Activated CD4-positive, alpha-beta T cell treated with anti-CD3 and anti-CD28 coated beads, Interleukin-2, amount 50 U/mL, for 16 hours (primary cell): Measurements from ENCODE around the gene NKIRAS1.

Source experiments
- DNase-seq: peaks from one replicate; pipeline ENCODE4 v3.0.0-alpha.2; 2020

The NKIRAS1 gene

DNA sequence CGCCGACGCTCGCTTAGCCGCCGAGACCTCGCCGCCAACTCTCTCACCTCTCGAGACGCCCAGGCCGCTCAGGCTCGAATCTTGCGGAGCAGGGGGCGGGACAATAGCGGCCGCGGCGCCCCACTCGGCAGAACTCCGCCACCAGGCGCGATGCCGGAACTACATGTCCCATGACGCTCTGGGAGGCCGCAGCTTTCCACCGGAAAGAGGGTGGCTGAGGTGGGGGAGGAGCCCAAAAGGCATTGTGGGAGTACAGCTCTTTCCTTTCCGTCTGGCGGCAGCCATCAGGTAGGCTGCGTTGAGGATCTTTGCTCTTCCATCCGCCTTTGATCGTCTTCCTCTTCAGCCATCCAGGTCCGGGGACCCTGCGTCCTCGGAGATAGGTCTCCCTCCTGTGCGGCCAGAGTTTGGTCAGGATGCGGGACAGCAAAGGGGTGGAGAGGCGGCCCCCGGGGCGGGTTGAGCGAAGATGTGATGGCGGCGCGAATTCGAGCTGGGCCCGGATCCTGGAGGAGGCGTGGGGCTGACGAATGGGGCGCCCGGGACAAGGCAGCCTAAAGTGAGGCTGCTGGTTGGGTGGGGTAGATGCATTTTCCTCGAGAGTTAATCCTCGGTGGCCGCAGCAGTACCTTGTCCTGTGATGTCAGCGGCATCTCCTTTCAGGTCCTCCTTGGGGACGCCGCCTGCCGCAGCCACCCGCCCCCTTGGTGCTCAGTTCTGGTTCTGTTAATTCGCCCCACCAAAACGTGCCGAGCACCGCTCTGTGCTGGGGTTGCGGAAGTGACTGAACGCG lies at the start of gene NKIRAS1, which contains the start of gene RPL15:
Gene NKIRAS1 (minus strand): TSS at position 105 of the 793 bp plus-strand sequence. CDS start 6,086 bp downstream, outside the sequence.
Gene RPL15 (plus strand): TSS at position 247 of the 793 bp plus-strand sequence. CDS start 728 bp downstream, outside the sequence.
- DNase-seq, result peak; percentile 98

DNA sequence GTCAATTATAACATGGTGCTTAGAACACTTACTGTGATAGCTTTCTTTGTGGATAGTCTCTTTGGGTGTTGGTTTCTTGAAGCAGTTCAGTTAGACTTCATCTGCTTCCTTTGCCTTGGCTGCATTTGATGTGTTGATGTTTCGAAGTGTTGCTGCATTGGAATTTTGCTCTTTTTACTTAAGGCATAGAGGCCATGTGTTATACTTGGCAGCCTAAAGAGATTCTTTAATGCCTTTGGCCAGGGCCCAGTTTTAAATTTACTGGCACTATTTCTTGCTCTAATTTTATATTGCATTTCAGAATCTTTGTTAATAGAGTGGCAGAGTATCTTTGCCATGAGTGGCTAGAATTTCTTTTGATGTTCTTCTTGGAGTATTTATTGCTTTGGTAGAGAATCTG lies 49.5 kb upstream of the NKIRAS1 start:
- no peak for DNase-seq

DNA sequence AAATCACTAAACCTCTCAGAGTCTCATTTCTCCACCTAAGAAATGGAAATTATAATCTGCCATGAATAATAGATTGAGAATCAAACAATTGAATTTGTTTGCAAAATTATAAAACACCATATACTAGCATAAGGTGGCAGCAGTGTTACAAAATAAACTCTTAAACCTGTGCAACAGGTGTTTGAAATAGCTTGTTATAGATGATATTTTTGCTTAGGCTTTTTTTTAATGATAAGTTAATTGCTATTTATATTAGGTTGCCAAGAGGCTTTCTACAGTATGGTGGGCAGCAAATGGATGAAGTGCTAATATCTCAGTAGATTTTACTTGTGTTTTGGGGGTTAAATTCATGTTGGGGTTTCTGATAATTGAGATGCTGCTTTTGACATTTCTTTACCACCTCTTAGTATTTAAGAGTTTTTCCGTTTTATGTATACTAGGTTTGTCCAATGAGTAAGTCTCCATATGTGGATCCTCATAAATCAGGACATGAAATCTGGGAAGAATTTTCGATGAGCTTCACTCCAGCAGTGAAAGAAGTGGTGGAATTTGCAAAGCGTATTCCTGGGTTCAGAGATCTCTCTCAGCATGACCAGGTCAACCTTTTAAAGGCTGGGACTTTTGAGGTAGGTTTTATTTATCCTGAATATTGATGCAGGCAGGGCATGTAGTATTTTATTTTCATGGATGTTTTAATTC lies 47.9 kb upstream of the NKIRAS1 start:
- no peak for DNase-seq

DNA sequence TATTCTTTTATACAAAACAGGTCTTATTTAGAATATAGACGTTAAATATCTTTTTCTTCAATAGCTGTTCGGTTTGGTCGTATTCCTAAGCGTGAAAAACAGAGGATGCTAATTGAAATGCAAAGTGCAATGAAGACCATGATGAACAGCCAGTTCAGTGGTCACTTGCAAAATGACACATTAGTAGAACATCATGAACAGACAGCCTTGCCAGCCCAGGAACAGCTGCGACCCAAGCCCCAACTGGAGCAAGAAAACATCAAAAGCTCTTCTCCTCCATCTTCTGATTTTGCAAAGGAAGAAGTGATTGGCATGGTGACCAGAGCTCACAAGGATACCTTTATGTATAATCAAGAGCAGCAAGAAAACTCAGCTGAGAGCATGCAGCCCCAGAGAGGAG lies 45.1 kb upstream of the NKIRAS1 start:
- DNase-seq, result no peak

DNA sequence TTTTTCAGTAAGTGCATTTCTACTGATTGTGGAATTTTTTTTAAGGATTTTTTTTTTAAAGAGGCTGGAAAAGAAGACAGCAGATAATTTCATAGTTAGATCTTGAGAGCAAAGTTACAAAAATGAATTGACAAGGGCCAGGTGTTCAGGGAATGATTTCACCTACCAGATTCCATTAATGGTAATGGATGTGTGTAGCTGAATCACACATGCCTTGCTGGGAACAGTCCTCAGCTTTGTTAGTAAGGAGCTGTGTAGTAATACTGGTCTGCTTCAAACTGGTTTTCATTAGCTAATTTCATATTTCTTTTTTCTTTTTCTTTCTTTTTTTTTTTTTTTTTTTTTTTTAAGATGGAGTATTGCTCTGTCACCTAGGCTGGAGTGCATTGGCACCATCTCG lies 44.3 kb upstream of the NKIRAS1 start:
- no peak for DNase-seq

DNA sequence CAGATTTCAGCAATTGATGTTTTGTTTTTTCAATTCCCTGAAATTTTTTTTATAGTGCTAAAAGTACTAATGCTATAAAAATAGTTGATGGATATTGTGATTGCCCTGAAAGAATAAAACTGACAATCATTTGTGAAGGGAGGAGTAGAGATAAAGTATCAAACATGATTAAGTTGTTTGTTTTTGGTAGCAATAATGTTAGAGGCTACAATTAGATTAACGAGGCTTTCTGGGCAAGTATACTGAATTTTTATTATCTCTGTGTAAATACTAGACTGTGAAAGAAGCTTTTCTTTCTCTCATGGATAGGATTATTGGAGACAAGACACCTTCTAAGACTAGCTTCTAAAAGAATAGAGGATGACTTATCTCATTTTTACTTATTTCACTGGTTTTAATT lies 43.9 kb upstream of the NKIRAS1 start:
- no peak for DNase-seq

DNA sequence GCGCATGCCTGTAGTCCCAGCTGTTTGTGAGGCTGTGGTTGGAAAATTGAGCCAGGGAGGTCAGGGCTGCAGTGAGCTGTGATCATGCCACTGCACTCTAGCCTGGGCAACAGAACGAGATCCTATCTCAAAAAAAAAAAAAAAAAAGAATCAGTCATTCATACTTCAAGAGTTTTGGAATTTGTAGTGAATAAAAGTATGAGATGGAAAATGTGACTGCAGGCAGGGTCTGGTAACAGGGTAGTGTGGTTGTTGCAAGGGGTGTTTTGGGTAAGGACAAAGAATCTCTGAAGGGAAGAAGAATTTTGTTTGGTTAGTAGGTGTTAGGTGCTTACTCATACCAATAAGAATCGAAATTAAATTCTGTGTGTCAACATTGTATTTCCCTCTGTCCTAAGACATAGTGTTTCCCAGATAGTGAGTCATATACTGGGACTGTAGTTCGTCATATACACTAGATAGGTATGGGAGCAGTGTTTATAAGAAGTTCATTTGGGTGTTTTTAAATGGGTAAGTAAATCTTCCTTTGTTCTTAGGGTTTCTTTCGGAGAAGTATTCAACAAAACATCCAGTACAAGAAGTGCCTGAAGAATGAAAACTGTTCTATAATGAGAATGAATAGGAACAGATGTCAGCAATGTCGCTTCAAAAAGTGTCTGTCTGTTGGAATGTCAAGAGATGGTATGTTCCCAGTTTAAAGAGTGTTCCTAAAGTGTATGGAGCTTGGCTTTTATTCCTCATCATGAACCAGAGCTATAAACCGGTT lies 42.5 kb upstream of the NKIRAS1 start:
- DNase-seq, result peak; percentile 70

DNA sequence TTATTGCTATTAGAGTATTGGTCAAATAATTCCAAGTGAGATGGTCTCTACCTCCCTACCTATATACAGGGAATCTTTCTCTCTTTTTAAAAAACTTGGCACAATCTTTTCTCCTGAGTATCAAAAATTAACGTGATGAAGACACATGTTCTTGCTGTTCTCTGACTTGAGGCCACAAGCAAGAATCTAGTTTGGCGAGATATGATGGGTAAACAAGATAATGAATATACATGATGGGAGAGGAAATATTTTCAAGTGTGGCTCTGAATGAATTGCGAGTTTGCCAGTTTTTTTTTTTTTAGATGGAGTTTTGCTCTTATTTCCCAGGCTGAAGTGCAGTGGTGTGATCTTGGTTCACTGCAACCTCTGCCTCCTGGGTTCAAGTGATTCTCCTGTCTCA lies 39.9 kb upstream of the NKIRAS1 start:
- DNase-seq, result no peak

DNA sequence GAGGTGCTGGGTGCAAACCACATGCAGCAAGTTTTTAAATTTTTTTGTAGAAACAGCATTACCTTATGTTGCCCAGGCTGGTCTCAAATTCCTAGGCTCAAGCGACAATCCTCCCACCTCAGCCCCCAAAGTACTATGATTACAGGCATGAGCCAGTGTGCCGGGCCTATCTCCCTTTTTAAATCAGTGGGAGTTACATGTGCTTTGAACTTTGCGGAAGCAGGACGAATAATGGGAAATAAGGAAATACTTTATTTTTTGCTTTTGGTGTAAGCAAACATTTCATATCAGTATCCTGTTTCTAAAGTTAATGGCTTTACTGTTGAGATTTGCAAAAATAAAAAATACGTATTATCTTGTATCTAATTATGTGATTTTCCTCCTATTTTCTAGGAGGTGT lies 37.4 kb upstream of the NKIRAS1 start:
- no peak for DNase-seq

DNA sequence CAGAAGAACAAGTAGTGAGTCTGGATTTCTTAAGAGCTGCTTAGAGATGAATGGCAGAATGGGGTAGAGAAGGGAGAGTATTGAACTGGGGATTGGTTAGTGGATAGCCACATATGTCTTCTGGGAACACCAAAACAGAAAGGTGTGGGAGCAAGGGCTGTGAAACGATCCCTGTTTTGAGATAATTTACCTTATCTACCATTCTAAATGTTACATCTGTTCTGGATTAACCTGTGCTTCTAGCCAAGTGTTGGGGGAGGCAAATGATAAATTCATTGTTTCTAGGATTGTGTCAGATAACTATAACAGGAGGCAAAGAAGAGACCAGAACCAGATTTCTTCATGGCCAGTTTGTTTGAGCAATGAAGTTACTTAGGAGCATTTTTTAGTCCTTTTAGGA lies 36.7 kb upstream of the NKIRAS1 start:
- no peak for DNase-seq

DNA sequence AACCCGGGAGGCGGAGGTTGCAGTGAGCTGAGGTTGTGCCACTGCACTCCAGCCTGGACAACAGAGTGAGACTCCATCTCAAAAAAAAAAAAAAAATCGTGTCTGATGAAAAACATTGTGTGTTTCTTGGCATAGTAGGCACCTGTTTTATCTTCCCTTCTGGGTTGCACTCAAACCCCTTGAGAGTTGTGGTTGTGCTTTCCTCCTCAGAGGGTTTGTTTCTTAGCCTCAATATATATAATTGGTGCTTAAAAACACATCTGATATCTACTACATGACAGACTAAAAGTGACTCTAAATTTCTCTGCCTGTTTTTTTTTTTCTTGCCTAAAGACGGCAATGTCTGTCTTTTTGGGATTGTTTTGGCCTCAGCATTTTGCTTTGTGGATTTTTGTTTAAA lies 35.9 kb upstream of the NKIRAS1 start:
- no peak for DNase-seq

DNA sequence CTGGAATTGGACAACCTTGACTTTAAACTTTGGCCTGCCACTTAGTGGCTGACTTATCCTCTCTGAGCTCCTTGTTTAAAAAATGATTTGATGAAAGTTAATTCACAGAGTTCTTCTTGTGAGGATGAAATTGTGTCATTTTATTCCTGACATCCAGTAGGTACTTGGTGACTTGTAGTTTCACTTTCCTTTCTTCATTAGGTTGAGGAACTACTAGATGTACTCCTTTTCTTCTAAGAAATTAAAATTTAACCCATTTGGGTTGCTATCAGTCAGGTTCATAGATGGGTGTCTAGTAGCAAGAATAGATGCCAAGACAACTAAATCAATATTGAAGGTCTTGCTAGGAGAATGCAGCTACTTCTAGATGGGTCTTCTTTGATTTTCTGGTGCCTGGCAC lies 33.5 kb upstream of the NKIRAS1 start:
- DNase-seq, result no peak

DNA sequence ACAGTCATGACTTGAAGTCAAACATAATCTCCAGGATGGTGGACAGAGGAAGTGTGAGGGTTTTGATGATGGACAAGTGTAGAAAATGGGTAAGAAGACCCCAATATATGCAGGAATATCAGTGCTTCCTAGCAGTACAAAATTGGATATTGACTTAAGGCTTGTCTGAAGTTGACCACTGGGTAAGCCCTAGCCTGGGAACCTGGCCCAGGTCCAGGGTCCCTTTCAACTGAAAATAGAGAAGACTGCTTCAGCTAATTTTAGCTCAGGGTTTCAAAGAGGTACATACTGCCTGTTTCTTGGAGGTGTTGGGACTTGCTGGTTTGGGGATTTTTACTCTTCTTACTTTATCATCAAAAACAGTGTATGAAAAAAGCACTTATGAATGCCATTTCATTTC lies 33.0 kb upstream of the NKIRAS1 start:
- no peak for DNase-seq

DNA sequence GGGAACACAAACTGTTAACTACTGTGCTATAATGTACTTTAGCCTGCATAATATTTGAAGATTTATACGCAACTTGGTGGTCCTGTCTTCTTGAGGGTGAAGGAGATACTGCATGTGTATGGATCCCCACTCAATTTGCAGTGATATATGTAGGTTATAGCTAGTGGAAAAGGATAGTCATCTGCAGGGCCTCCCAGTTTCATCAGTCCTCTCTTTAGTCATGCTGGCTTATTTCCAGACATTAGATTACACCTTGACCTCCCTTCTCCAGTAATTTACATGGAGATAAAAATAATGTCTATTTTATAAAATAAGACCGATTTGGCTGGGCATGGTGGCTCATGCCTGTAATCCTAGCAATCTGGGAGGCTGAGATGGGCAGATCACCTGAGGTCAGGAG lies 32.0 kb upstream of the NKIRAS1 start:
- DNase-seq, result no peak

DNA sequence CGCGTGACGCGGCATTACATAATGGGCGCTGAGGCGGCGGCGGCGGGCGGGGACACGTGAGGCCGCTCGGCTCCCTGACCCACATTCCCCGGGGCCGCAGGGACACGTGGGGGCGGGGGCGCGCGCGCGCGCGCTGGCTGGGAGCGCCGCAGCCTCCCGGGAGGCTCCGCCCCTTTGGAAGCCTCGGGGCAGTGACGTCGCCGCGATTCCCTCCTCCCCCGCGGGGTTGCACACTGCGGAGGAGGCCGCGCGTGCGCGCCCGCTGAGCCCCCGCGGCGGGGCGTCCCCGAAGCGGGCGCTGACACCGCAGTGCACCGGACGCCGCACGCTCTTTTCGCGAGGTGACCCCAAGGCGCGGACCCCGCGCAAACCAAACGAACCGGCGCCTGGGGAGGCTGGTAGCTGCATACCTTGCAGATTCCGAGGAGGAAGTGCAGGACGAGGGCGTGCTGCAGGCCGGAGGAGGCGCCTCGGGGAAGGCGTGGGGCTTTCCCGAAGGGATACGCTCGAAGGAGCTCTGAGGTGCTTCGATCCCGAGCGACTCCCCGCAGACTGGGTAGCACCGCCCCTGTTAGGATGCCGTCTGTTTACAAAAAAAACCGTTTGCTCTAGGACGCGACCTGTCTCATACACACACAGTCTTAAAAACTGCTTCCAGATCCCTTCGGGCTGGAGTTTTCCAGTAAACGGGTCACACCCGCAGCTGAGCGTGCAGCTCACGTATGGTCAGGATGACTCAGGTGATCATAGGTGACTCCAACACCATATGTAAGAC lies 29.3 kb upstream of the NKIRAS1 start:
- peak; percentile 96 for DNase-seq

DNA sequence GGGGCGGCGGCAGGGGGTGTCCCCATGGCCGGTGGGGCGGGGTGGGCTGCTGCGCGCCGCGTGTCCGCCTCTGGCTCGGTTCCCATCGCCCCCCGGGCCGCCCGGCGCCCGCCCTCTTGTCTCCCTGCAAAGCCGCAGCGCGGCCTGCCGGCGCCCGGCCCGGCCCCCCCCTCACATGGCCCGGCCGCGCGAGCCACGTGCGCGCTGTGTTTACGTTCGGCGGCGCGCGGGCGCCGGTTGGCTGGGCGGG lies 28.8 kb upstream of the NKIRAS1 start:
- no peak for DNase-seq

DNA sequence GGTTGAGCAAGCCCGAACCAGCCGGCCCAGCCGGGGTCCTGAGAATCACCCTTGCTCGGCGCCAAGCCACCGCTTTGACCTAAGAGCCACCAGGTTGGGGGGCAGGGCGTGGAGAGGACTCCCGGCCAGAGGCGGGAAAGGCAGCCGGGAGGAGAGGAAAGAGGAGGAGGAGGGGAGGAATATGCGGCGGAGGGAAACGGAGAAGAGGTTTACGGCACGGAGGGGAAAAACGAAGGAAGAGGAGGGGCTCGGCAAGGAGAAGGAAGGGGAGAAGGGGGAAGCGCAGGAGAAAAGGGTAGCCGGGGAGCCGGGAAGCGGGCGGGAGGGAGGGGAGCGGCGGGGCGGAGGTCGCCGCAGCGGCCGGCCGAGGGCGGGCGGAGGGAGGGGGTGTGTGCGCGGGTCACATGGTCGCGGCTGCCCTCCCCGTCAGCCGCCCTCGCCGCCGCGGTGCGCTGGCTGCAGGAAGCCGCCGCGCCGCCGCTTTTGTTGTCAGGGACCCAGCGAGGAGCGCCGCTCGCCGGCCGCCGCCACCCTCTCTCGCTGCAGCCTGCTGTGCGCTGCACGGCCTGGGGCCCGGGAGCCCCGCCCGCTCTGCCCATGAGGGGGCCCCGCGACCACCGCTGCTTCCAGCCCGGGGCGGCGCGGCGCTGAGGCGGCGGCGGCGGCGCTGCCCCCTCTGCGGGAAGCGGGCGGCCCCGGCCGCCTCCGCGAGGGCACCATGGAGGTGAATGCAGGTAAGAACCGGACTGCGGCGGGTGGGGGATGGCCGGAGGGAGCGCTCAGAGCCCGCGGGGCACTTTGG lies 28.3 kb upstream of the NKIRAS1 start, which contains the start of gene NR1D2:
Gene NR1D2 (plus strand): TSS at position 426 of the 802 bp plus-strand sequence. CDS start 293 bp downstream, at position 719.
- DNase-seq, result peak; percentile 76

DNA sequence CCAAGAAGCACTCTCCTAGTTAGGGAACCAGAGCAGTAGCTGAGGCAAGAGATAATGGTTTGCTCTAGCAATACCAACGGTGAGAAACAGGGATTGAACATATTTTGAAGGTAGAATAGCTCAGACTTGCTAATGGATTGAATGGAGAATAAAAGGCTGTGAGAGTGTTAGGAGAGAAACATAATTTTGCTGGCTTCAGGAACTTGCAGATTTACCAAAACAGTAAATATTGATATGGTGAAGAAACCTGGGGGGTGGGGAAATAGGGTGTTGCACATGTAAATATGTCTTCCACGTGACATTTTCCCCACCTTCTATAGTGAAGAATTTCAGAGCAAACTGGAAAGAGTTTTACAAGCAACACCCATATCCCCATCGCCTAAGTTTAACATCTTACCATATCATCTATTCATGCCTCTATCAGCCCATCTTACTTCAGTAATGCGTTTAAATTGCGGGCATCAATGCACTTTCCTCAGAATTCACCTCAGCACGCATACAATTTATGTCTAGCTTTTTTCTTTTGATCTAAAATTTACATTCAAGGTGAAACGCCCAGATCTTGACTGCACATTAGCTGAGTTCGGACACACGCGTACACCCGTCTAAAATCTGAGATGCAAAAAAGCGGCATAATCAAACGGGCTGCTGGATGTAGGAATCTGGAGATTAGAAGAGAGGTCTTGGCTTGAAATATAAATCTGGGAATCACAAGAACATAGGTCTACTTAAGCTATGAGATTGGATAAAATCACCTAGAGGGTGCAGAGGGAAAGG lies 27.4 kb upstream of the NKIRAS1 start:
- no peak for DNase-seq

DNA sequence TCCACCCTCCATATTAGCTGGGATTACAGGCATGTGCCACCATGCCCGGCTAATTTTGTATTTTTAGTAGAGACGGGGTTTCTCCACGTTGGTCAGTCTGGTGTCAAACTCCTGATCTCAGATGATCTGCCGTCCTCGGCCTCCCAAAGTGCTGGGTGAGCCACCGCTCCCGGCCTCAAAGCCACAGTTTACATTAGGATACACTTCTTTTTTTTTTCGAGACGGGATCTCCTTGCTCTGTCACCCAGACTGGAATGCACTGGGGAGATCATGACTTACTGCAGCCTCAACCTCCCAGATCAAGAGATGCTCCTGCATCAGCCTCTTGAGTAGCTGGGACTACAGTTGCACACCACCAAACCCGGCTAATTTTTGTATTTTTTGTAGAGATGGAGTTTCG lies 25.8 kb upstream of the NKIRAS1 start:
- DNase-seq, result no peak

DNA sequence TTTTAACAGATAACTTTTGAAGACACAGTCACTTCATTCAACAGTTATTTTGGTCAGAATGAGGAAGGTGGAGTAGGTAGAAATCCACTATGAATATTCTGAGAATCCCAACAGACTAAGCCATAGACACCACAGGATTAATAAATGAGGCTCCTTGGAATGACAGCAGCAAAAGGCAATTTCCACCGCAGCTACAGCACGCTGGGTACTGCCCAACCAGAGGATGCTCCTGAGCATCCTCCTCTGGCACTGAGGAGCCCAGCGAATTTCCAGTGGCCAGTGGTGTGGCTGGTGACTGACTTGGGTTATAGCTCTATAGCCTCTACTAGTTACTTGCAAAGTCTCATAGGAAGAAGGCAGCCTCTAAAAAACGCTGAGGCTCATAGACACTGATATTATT lies 24.6 kb upstream of the NKIRAS1 start:
- no peak for DNase-seq

DNA sequence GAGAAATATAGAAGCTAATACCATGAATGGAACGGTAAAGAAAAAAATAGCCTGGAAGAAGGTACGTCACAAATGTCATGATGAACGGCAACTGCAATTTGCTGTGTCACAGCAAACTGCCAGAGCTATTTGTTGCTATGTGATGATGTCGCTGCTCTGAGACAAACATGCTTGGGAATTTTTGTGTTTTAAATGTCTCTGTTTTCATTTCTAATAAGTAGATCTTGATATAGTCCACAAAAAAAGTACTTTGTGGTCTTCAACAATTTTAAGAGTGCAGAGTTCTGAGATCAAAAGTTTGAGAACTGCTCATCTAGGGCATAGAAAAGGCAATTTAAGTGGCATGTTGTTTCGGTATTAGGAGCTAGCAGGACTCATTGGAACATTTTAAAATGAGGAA lies 24.0 kb upstream of the NKIRAS1 start:
- DNase-seq, result no peak
